CMK (cell line): ENCODE data around the gene BAG1.

ENCODE experiments used
- DNase-seq: peaks from one replicate; pipeline ENCODE4 v3.0.0-alpha.2; 2010; ENCODE audit warnings: low read depth

The BAG1 gene

DNA sequence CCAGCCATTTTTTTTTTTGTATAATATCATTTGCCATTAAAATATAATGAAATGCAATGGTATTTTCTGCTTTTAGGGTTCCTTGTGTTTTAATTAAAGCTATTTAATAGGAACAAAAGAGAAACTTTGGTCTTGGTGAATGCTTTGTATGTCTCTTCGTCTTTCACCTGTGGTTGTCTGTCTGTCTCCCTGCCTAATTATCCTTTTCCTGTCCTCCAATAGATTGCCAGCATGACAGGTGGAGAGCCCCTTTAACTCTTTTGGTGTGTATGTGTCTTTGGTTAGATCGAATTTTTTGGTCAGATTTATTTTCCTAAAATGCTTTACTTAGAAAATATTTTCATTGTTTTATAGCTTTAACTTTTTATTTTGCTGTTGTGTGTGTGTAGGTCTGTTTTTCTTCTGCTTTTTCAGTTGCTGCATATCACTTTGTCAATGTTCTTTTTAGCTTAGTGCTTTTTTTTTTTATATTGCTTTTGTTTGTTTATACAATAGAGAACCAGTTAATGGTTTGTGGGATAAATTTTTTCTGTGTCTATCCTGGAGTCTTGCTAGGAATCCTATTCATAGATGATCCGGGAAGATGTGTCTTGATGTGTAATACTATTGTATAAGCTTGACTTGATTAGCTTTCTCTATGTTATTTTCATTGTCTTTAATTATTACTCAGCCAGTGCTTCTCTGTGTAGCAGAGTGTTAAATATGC is 8.9 kb upstream of the BAG1 start:
- no peak for DNase-seq

DNA sequence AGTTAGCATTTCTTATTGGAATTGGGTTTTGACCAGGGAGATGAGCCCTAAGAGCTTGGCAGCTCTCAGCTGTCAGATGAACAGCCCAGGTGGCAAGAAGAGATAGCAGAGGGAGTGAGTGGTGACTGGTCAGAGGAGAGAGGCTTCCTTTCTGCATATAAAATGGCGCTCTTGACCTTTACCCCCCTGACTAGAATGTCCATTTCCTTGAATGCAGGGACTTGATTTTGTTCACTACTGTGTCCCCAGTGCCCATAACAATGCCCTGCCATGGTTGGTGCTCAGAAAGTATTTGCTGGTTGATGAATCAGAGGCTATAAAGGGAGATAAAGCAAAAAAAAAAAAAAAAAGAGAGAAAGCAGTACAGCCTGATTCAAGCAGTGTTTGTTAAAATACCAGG is 7.6 kb upstream of the BAG1 start:
- DNase-seq = no peak

DNA sequence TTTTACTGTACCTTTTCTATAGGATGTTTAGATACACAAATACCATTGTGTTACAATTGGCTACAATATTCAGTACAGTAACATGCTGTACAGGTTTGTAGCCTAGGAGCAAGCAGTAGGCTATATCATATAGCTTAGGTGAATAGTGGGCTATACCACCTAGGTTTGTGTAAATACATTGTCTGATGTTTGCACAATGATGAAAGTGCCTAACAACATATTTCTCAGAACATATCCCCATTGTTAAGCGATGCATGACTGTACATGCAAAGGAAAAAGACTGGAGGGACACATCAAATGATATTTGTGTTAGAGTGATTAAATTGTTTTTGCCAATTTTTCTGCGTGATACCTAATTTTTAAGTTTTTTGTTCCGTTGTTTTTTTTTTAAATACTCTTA is 5.6 kb upstream of the BAG1 start:
- DNase-seq = no peak

DNA sequence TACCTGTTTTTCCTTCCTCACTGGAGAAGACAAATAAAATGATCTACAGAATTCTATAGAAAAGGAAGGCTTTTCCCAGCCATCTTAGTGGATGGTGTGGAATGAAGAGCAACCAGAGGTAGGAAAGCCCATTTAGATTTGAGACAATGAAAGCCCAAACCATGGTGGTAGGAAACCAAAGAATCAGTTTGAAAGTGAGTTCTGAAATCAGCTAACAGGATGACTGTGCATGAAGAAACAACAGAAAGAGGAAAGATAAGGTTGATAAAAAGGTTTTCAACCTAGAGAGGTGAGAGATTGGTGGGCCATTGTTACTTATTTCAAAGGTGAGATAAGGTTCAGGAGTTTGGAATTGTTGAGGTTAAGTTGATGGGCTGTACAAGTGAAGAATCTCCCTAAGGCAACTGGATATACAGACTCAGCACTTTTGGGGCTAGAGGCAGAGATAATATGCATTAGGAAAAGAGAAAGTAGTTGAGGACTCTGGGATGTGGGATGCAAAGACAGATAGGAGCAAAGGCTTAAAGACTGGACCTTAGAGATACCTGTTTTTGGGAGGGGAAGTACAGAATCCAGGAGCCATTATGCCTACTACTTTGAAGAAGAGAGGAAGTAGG is 2.8 kb upstream of the BAG1 start:
- no peak for DNase-seq

DNA sequence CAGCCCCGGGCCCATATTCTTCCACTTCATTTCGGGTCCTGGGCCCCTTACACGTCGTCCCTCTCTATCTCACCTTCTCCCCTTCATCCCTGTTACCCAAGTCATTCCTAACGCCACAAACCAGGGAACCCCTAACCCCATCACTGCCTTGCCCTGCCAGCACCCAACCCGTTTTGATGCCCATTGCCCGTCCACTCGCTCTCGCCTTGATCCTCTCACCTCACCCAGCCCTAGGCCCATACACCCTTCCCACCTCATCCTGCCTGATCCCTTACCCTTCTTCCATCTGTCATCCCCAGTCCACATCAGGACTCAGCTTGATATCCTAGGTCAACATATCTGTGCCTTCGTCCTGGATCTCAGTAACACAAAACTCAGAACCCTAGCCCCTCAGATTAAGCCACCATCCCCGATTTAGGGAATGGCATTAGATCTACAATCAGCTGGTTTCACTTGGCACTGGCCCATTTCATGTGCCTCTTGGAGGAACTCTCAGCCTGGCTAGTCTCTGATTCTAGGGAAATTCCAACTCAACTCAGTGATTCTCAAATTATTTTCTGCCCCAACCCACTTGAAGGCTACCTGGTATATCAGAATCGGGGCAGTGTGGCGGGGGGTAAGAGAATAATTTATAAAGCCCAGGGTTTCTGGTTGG is 830 bp upstream of the BAG1 start:
- no peak for DNase-seq

DNA sequence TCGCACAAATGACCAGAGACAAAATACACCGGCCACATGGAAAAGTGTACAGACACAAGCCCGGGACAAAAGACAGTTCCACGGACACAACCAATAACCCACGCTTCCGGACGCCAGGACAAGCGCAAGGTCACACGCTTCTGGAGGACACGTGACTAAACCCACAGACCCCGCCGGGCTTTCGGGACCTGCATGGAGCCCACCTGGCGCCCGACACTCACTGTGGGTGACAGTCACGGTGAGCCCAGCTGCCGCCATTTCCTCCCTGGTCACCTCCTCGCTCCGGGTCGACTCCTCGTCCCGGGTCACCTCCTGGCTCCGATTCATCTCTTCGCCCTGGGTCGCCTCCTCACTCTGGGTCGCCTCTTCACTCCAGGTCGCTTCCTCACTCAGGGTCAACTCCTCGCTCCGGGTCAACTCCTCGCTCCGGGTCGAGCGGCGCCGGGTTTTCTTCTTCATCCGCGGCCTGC is 470 bp downstream of the BAG1 start:
- DNase-seq = peak; percentile 33

DNA sequence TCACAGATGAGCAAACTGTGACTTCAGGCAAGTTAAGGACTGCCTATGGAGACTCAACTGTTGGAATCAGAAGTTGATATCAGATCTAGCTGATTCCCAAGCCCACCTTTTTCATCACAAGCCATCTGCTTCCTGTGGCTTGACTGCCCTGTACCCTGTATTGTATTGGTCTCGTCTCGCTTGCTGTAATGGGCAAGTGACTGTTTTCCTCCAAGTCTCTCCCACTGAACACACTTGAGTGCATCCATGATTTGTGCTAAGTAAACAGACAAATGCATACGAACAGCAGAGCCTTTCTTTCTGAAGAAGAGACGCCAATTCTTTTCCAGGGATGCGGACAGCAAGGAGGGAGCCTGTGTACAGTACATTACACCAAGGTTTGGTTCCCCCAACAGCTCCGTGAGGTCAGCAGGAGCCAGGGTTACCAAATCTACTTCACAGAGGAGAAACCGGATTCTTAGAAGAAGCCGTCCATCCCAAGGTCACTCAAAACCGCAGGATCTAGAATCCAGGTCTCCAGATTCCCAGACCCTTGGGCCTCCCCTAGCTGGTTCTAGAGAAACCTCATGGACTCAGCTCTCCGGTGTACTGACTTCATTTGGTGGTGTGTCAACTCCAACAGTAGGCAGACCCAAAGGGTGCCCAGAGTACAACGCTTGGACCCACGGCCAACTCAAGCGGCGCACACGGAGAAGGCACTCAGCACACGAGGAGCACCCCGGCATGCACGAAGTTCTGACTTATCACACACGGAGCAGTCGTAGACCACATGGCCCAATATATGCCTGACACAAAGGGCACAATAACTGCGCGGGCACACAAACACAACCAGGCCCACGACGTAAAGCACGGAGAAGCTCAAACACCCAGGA is 1.1 kb downstream of the BAG1 start:
- peak; percentile 49 for DNase-seq

DNA sequence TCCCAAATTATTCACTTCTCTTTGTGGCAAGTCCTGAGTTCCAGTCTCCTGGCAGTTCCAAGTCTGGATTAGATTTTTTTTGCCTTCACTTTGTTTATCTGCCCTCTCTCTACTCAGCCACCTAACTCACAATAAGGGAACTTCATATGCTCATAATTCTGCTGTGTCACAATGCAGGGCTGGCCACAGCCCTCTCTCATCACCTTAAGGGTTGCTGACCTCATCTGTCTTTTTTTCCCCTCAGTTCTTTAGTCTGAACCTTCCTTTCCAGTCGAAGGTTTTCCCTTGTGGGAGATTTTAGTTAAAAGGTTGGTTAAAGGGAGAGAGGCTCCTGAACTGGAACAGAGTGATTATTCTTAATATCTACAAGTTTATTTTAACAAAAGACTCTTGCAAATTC is 4.1 kb downstream of the BAG1 start:
- no peak for DNase-seq

DNA sequence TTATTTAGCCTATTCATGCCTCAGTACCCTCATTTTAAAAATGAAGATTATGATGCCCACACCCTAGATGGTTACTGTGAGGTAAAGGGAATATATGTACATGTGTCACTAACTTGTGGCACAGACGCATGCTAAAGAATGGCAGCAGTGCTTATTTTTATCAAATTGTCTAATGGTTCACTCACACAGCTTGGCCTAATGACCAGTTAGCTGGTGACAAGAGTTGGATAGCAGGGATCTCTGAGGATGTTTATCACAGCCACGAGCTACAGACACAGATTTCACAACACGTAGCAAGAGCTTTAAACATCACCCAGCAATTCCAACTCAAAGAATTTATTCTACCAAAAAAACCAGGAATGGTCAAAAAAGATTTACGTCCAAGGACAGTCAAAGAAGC is 7.2 kb downstream of the BAG1 start:
- DNase-seq = no peak

DNA sequence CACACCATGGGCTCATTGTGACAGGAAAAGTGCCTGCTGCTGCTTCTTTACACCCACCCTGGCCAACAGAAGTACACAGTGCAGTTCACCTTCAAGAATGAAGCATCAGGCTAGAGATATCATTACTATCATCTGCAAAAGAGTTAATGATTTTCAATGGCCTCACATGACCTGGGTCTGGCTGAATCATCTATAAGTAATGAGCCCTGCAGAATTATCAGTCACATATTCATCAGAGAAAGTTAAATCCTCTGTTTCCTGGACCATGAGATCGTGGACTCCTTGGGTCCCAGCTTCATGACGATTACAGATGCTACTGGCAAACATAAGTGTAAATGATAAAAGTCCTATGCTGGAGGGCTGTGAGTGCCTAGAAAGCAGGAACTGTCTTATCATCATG is 8.3 kb downstream of the BAG1 start:
- DNase-seq = no peak

DNA sequence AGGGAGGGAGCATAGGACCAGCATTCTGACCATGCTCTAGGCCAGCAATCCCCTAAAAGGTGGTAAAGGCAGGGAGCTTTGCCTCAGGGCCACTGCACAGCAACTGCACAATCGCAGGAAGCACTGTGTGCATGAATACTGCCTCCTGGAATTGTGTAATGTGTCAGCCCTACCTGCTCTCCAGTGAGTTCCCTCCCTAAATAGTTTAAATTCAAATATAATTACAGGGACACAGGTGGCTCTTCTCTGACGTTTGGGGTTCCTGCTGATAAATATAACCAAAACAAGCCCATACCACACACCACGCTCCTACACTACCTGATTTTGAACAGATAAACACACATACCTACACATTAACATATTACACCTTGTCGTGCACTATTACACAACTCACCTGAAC is 9.0 kb downstream of the BAG1 start:
- no peak for DNase-seq

DNA sequence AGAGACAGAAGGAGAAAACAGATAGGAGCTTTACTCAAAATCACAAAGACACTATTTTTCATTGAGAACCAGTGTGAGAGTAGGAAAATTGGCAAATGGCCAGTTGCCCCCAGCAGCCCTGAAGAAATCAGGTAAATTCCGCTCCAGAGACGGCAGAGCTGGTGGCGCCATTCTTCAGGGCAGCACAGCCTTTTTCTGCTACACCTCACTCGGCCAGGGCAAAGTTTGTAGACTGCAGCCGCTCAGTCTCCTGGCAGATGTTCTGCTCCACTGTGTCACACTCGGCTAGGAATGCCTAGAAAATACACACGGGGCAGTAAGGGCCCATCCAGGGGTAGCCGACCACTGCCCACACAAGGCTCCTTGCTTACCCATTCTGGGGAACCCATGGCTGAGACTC is 9.5 kb downstream of the BAG1 start:
- no peak for DNase-seq

DNA sequence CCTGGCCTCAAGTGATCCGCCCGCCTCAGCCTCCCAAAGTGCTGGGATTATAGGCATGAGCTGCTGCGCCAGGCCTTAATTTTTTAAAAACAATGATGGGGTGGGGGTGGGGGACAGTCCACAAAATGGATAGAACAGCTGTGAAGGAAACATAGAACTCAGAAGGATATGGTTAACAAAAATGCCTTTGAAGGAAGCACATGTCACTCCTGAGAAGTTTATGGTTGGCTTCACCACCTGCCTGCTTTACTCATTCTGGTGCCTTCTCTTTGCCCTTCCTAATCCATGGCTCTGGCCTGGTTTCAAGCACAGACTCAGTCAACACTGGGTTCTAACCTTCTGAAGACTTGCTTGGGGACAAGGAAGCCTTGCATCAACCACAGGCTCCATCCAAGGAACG is 10.3 kb downstream of the BAG1 start:
- DNase-seq = no peak

DNA sequence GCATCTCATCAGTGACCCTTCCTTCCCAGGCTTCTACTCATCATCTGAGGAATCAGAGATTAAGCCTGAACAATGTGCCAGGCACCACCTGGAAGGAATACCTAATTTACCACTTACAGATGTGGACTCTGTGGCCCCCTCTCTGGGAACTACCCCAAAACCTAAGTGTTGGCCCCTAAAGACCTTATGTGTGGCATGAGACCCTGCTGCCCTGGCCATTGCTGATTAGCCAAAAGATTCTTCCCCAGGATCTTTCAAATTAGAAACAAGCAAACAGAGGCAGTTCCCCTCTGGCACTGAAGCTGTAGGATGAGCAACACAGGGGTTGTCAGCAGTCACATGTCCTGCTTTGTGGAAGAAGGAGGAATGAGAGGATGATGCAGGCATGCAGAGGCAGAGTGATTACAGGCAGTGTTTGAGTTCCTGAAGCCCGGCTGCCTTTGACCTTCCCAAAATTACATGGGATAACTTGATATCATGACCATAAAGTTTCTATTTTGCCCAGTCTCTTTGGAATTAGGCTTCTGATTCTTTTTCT is 14.0 kb downstream of the BAG1 start:
- DNase-seq = no peak

DNA sequence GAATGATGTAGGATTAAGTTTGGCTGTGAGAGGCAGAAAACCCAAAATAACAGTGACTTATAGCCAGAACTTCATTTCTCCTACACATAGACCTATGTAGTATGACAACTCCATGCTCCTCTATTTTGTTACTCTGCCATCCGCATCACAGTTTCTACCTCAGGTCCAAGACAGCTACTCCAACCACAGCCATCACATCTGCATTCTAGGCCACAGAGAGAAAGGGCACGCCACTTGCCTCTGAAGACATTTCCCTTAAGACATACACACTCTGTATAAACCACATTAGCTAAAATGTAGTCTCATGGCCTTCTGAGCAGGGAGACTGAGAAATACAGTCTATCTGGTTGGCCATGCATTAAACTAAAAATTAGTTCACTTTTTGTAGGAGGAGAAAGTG is 14.5 kb downstream of the BAG1 start:
- no peak for DNase-seq

DNA sequence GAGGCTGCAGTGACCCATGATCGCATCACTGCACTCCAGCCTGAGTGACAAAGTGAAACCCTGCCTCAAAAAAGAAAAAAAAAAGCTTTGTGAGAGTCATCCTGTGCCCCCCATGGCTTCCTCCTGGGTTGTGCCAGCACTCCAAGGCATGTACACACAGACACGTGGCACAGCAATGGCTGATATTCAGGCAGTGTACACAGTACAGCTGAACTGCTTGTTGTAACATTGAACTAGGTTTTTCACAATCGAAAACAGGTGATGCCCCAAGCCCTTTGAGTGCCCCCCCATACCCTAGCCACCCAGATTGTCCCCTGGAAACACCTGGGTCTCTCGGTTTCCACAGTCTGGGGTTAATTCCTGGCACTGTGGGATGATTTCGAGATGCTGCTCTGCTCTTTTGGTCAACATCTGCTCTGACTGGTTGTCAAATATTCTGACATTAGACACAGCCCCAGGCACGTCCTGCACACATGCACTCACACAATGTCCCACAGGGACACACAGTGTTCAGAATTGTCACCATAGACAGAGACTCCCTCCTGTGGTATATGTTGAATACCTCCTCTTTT is 15.3 kb downstream of the BAG1 start:
- no peak for DNase-seq

DNA sequence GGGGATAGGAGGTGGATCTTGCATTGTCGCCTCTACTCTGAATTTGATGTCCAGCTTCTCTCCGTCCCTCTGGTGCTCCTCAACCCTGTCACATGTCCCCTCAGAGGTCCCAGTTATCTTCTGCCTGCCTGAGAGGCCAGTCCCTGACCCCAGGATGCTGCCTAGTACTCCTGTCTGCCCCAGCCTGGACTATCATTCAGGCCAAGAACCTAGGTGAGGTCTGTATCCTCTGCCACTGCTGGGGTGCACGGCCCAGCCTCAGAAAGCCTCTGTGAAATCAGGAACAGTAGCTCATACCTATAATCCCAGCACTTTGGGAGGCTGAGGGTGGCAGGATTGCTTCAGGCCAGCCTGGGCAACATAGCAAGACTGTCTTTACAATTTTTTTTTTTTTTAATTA is 15.9 kb downstream of the BAG1 start:
- no peak for DNase-seq

DNA sequence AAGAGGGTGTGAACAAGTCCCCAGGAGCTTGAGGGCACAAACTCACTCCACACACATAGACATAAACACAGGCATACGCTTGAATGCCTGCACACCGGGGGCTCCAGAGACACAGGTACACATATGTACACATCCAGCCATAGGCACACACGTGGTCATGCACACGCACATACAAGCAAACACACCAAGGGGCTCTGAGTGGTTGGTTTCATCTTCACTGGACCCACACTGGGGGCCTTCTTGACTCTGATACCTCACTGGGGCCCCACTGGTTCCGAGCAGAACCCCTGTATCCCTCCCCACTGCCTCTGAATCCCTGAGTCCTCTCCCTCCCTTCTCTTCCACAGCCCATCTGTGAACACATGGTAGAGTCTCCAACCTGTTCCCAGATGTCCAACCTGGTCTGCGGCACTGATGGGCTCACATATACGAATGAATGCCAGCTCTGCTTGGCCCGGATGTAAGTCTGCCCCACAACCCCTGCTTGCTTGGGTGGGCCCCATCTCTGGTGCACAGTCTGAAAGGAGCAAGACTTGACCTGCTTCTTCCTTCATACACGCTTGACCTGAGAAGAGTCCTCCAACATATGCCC is 18.1 kb downstream of the BAG1 start:
- DNase-seq = no peak

DNA sequence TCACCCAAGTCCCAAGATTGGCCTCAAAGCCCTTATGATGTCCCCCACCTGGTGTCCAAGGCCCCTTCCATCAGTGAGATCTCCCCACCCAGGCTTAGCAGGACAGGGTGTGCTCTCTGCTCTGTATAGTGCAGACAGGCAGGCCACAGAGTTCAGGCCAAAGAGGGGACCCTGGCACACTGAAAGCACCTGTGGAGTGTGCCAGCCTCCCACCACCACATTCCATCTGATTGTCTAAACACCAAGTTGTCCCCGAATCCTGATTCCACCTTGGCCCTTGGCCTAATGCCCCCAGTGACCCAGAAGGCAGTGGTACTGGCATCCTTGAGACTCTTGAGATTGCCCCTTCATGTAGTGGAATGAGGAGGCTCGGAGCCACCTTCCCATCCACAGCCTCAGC is 19.2 kb downstream of the BAG1 start:
- no peak for DNase-seq

DNA sequence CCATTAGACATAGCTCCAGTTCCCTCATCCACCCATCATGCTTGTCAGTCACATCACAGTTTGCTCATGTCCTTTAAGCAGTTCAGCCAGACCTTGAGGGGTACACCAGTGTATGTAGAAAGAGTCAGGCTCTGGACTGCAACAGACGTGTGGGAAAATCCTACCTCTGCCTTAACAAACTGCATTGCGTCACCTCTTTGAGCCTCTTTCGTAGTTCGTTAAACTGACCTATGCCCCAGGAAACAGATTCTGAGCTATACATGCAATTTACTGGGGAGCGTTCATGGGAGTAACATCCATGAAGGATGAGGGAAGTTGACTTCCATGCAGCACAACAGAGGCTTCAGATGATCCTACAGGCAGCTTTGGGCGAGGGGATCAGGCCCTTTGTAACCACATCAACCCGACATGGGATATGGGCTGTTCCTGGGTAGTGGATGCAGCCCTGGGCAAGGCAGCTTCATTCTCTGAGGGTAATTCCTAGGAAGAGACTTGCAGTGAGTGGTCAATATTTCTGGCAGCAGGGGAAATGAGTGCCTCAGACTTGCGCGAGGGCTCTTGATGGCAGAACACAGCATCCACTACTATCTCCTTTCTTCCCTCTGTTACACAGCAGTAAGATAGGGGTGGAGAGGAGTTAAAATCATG is 20.2 kb downstream of the BAG1 start:
- no peak for DNase-seq

DNA sequence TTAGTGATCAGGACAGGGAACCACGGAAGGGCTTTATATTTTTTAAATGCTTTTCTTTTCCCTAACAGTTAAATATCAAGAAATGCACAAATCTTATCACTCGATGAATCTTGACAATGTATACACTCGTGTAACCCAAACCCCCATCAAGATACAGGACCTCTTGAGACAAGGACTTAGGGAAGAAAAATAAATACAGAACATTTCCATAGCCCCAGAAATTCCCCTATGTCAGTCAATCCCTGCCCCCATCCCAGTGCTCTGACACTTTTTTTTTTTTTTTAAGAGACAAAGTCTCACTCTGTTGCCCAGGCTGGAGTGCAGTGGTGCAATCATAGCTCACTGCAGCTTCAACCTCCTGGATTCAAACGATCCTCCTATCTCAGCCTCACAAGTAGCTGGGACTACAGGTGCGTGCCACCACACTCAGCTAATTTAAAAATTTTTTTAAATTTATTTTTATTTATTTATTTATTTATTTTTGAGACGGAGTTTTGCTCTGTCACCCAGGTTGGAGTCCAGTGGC is 21.8 kb downstream of the BAG1 start:
- DNase-seq = no peak
